HL-60/S4 (cell line): ENCODE data around the gene DYDC1.
"Not testable (repeated sequence)": the region's sequence is repeated elsewhere in the genome, so short reads cannot be mapped to it uniquely, and the experiment has no call there.

Source experiments
- in situ Hi-C: fragments of 300-500 bp; cut with MboI; formaldehyde crosslinking; loops from 2 replicates; pipeline ENCODE4 v1.14.3; 2022; ENCODE audit warnings: low sequenced_read_pairs

Gene DYDC1

GRCh38 chr10:80344912-80345311 lies 11.6 kb downstream of the DYDC1 start:
- in situ Hi-C loops = no loop called here

- in situ Hi-C loops = no loop called here
These were observed 12.3 kb downstream of the DYDC1 start for GRCh38 chr10:80344276-80344675.

- in situ Hi-C loops = no loop called here
These were observed 22.6 kb downstream of the DYDC1 start for GRCh38 chr10:80333983-80334382.

GRCh38 chr10:80324891-80325364 lies 31.6 kb downstream of the DYDC1 start:
- in situ Hi-C loops = no loop called here

GRCh38 chr10:80324086-80324485 lies 32.5 kb downstream of the DYDC1 start:
- in situ Hi-C loops = no loop called here

- in situ Hi-C loops = no loop called here
These were observed 33.2 kb downstream of the DYDC1 start for GRCh38 chr10:80323311-80323710.

- in situ Hi-C loops = no loop called here
These were observed 33.8 kb downstream of the DYDC1 start for GRCh38 chr10:80322711-80323110.

- in situ Hi-C loops = no loop called here
These were observed 34.4 kb downstream of the DYDC1 start for GRCh38 chr10:80322158-80322557.

- in situ Hi-C loops = no loop called here
These were observed 35.4 kb downstream of the DYDC1 start for GRCh38 chr10:80321183-80321582.

- in situ Hi-C loops = no loop called here
These were observed 36.2 kb downstream of the DYDC1 start for GRCh38 chr10:80320377-80320776.

- in situ Hi-C loops = no loop called here
These were observed 36.7 kb downstream of the DYDC1 start for GRCh38 chr10:80319725-80320290.

GRCh38 chr10:80319318-80319717 lies 37.2 kb downstream of the DYDC1 start:
- in situ Hi-C loops = no loop called here

- in situ Hi-C loops = no loop called here
These were observed 37.8 kb downstream of the DYDC1 start for GRCh38 chr10:80318742-80319141.

- in situ Hi-C loops = no loop called here
These were observed 41.2 kb downstream of the DYDC1 start for GRCh38 chr10:80315391-80315790.

- in situ Hi-C loops = no loop called here
These were observed 43.0 kb downstream of the DYDC1 start for GRCh38 chr10:80313523-80313922.

- in situ Hi-C loops = not testable (repeated sequence)
These were observed 50.6 kb downstream of the DYDC1 start for GRCh38 chr10:80305989-80306388.

GRCh38 chr10:80296942-80297341 lies 59.6 kb downstream of the DYDC1 start:
- in situ Hi-C loops = no loop called here

GRCh38 chr10:80292607-80293239 lies 63.8 kb downstream of the DYDC1 start:
- in situ Hi-C loops = no loop called here

- in situ Hi-C loops = no loop called here
These were observed 65.9 kb downstream of the DYDC1 start for GRCh38 chr10:80290474-80291220.

GRCh38 chr10:80289451-80290287 lies 66.9 kb downstream of the DYDC1 start, which contains the start of gene MAT1A:
MAT1A (minus strand) TSS chr10:80289658; CDS start chr10:80289423, 235 bp downstream.
- in situ Hi-C loops = no loop called here

GRCh38 chr10:80288849-80289248 lies 67.7 kb downstream of the DYDC1 start:
- in situ Hi-C loops = no loop called here
